ENCODE measurements around the gene KCNJ6. TPM values are rescaled to one million over a fixed set of nuclear protein-coding genes. Genes with fewer than 3 reads are reported as not detected.

Gene KCNJ6
- total RNA-seq, 1 donor from 2014 or later: 0.52 TPM

- Histone ChIP-seq H3K9ac (ENCODE audit: low read depth in 1 of 3, low read length in 3 of 3) (no peak overlapping the region), H3K4me3 (ENCODE audit: low read length in 3 of 3) (no peak overlapping the region), H3K9me3 (ENCODE audit: control insufficient read depth in 3 of 3, low read length in 3 of 3) (peaks cover 0 to 3% (median 2%) of the 10 kb centered on the region in 3 donors), H3K4me1 (ENCODE audit: control insufficient read depth in 3 of 3, insufficient read depth in 3 of 3, low read length in 3 of 3) (no peaks in the 10 kb centered on the region), H3K27ac (ENCODE audit: low read depth, low read length) (no peak overlapping the region), H3K36me3 (ENCODE audit: control insufficient read depth in 3 of 3, insufficient read depth in 3 of 3, low read length in 3 of 3) (no peaks in the 10 kb centered on the region), H3K27me3 (ENCODE audit: control insufficient read depth in 3 of 3, insufficient read depth in 3 of 3, low read length in 3 of 3) (no peaks in the 10 kb centered on the region)
Observed at GRCh38 chr21:37811711-37812110, 104.5 kb downstream of the KCNJ6 start.

GRCh38 chr21:37808261-37808660 lies 108.0 kb downstream of the KCNJ6 start:
- Histone ChIP-seq H3K36me3 (ENCODE audit: control insufficient read depth in 3 of 3, insufficient read depth in 3 of 3, low read length in 3 of 3) (no peaks in the 10 kb centered on the region), H3K9ac (ENCODE audit: low read depth in 1 of 3, low read length in 3 of 3) (no peak overlapping the region), H3K9me3 (ENCODE audit: control insufficient read depth in 3 of 3, low read length in 3 of 3) (peaks cover 0 to 3% (median 2%) of the 10 kb centered on the region in 3 donors), H3K27me3 (ENCODE audit: control insufficient read depth in 3 of 3, insufficient read depth in 3 of 3, low read length in 3 of 3) (no peaks in the 10 kb centered on the region), H3K27ac (ENCODE audit: low read depth, low read length) (no peak overlapping the region), H3K4me1 (ENCODE audit: control insufficient read depth in 3 of 3, insufficient read depth in 3 of 3, low read length in 3 of 3) (no peaks in the 10 kb centered on the region), H3K4me3 (ENCODE audit: low read length in 3 of 3) (no peak overlapping the region)

- Histone ChIP-seq H3K36me3 (ENCODE audit: control insufficient read depth in 3 of 3, insufficient read depth in 3 of 3, low read length in 3 of 3) (no peaks in the 10 kb centered on the region), H3K9me3 (ENCODE audit: control insufficient read depth in 3 of 3, low read length in 3 of 3) (peaks cover 0 to 2% (median 2%) of the 10 kb centered on the region in 3 donors), H3K4me3 (ENCODE audit: low read length in 3 of 3) (no peak overlapping the region), H3K9ac (ENCODE audit: low read depth in 1 of 3, low read length in 3 of 3) (no peak overlapping the region), H3K4me1 (ENCODE audit: control insufficient read depth in 3 of 3, insufficient read depth in 3 of 3, low read length in 3 of 3) (no peaks in the 10 kb centered on the region), H3K27ac (ENCODE audit: low read depth, low read length) (no peak overlapping the region), H3K27me3 (ENCODE audit: control insufficient read depth in 3 of 3, insufficient read depth in 3 of 3, low read length in 3 of 3) (peaks cover 0 to 4% (median 2%) of the 10 kb centered on the region in 3 donors)
Observed at GRCh38 chr21:37805266-37805665, 111.0 kb downstream of the KCNJ6 start.

GRCh38 chr21:37804001-37804400 lies 112.3 kb downstream of the KCNJ6 start:
- Histone ChIP-seq H3K27me3 (ENCODE audit: control insufficient read depth in 3 of 3, insufficient read depth in 3 of 3, low read length in 3 of 3) (peaks cover 0 to 4% (median 2%) of the 10 kb centered on the region in 3 donors), H3K4me1 (ENCODE audit: control insufficient read depth in 3 of 3, insufficient read depth in 3 of 3, low read length in 3 of 3) (no peaks in the 10 kb centered on the region), H3K36me3 (ENCODE audit: control insufficient read depth in 3 of 3, insufficient read depth in 3 of 3, low read length in 3 of 3) (no peaks in the 10 kb centered on the region), H3K4me3 (ENCODE audit: low read length in 3 of 3) (no peak overlapping the region), H3K9me3 (ENCODE audit: control insufficient read depth in 3 of 3, low read length in 3 of 3) (peaks cover 0 to 2% (median 2%) of the 10 kb centered on the region in 3 donors), H3K9ac (ENCODE audit: low read depth in 1 of 3, low read length in 3 of 3) (no peak overlapping the region), H3K27ac (ENCODE audit: low read depth, low read length) (no peak overlapping the region)

- no peaks in the 10 kb centered on the region for H3K36me3 ChIP-seq (ENCODE audit: control insufficient read depth in 3 of 3, insufficient read depth in 3 of 3, low read length in 3 of 3)
- H3K27ac ChIP-seq (ENCODE audit: low read depth, low read length): no peak overlapping the region
- H3K4me3 ChIP-seq (ENCODE audit: low read length in 3 of 3): no peak overlapping the region
- H3K4me1 ChIP-seq (ENCODE audit: control insufficient read depth in 3 of 3, insufficient read depth in 3 of 3, low read length in 3 of 3): no peaks in the 10 kb centered on the region
- peaks cover 0 to 4% (median 2%) of the 10 kb centered on the region in 3 donors for H3K27me3 ChIP-seq (ENCODE audit: control insufficient read depth in 3 of 3, insufficient read depth in 3 of 3, low read length in 3 of 3)
- no peak overlapping the region for H3K9ac ChIP-seq (ENCODE audit: low read depth in 1 of 3, low read length in 3 of 3)
- peaks cover 0 to 2% (median 2%) of the 10 kb centered on the region in 3 donors for H3K9me3 ChIP-seq (ENCODE audit: control insufficient read depth in 3 of 3, low read length in 3 of 3)
Observed at GRCh38 chr21:37803101-37803651, 113.1 kb downstream of the KCNJ6 start.

- Histone ChIP-seq H3K9me3 (ENCODE audit: control insufficient read depth in 3 of 3, low read length in 3 of 3) (peaks cover 0 to 2% (median 2%) of the 10 kb centered on the region in 3 donors), H3K9ac (ENCODE audit: low read depth in 1 of 3, low read length in 3 of 3) (no peak overlapping the region), H3K4me1 (ENCODE audit: control insufficient read depth in 3 of 3, insufficient read depth in 3 of 3, low read length in 3 of 3) (no peaks in the 10 kb centered on the region), H3K27me3 (ENCODE audit: control insufficient read depth in 3 of 3, insufficient read depth in 3 of 3, low read length in 3 of 3) (peaks cover 0 to 4% (median 2%) of the 10 kb centered on the region in 3 donors), H3K36me3 (ENCODE audit: control insufficient read depth in 3 of 3, insufficient read depth in 3 of 3, low read length in 3 of 3) (no peaks in the 10 kb centered on the region), H3K4me3 (ENCODE audit: low read length in 3 of 3) (no peak overlapping the region), H3K27ac (ENCODE audit: low read depth, low read length) (no peak overlapping the region)
Observed at GRCh38 chr21:37800456-37801061, 115.7 kb downstream of the KCNJ6 start.

GRCh38 chr21:37800057-37800455 lies 116.2 kb downstream of the KCNJ6 start:
- H3K4me1 ChIP-seq (ENCODE audit: control insufficient read depth in 3 of 3, insufficient read depth in 3 of 3, low read length in 3 of 3): no peaks in the 10 kb centered on the region
- H3K27ac ChIP-seq (ENCODE audit: low read depth, low read length): no peak overlapping the region
- H3K9ac ChIP-seq (ENCODE audit: low read depth in 1 of 3, low read length in 3 of 3): no peak overlapping the region
- no peaks in the 10 kb centered on the region for H3K36me3 ChIP-seq (ENCODE audit: control insufficient read depth in 3 of 3, insufficient read depth in 3 of 3, low read length in 3 of 3)
- H3K27me3 ChIP-seq (ENCODE audit: control insufficient read depth in 3 of 3, insufficient read depth in 3 of 3, low read length in 3 of 3): peaks cover 0 to 4% (median 2%) of the 10 kb centered on the region in 3 donors
- H3K9me3 ChIP-seq (ENCODE audit: control insufficient read depth in 3 of 3, low read length in 3 of 3): peaks cover 0 to 2% (median 2%) of the 10 kb centered on the region in 3 donors
- no peak overlapping the region for H3K4me3 ChIP-seq (ENCODE audit: low read length in 3 of 3)

- Histone ChIP-seq H3K9ac (ENCODE audit: low read depth in 1 of 3, low read length in 3 of 3) (no peak overlapping the region), H3K27me3 (ENCODE audit: control insufficient read depth in 3 of 3, insufficient read depth in 3 of 3, low read length in 3 of 3) (peaks cover 0 to 4% (median 2%) of the 10 kb centered on the region in 3 donors), H3K9me3 (ENCODE audit: control insufficient read depth in 3 of 3, low read length in 3 of 3) (peaks cover 0 to 2% (median 0%) of the 10 kb centered on the region in 3 donors), H3K4me1 (ENCODE audit: control insufficient read depth in 3 of 3, insufficient read depth in 3 of 3, low read length in 3 of 3) (no peaks in the 10 kb centered on the region), H3K4me3 (ENCODE audit: low read length in 3 of 3) (no peak overlapping the region), H3K36me3 (ENCODE audit: control insufficient read depth in 3 of 3, insufficient read depth in 3 of 3, low read length in 3 of 3) (no peaks in the 10 kb centered on the region), H3K27ac (ENCODE audit: low read depth, low read length) (no peak overlapping the region)
Observed at GRCh38 chr21:37799211-37800056, 116.8 kb downstream of the KCNJ6 start.

GRCh38 chr21:37797403-37797802 lies 118.9 kb downstream of the KCNJ6 start:
- Histone ChIP-seq H3K4me3 (ENCODE audit: low read length in 3 of 3) (no peak overlapping the region), H3K27me3 (ENCODE audit: control insufficient read depth in 3 of 3, insufficient read depth in 3 of 3, low read length in 3 of 3) (peaks cover 0 to 5% (median 0%) of the 10 kb centered on the region in 3 donors), H3K9me3 (ENCODE audit: control insufficient read depth in 3 of 3, low read length in 3 of 3) (no peaks in the 10 kb centered on the region), H3K27ac (ENCODE audit: low read depth, low read length) (no peak overlapping the region), H3K4me1 (ENCODE audit: control insufficient read depth in 3 of 3, insufficient read depth in 3 of 3, low read length in 3 of 3) (no peaks in the 10 kb centered on the region), H3K9ac (ENCODE audit: low read depth in 1 of 3, low read length in 3 of 3) (no peak overlapping the region), H3K36me3 (ENCODE audit: control insufficient read depth in 3 of 3, insufficient read depth in 3 of 3, low read length in 3 of 3) (no peaks in the 10 kb centered on the region)

- Histone ChIP-seq H3K4me1 (ENCODE audit: control insufficient read depth in 3 of 3, insufficient read depth in 3 of 3, low read length in 3 of 3) (no peaks in the 10 kb centered on the region), H3K36me3 (ENCODE audit: control insufficient read depth in 3 of 3, insufficient read depth in 3 of 3, low read length in 3 of 3) (no peaks in the 10 kb centered on the region), H3K27ac (ENCODE audit: low read depth, low read length) (no peak overlapping the region), H3K4me3 (ENCODE audit: low read length in 3 of 3) (no peak overlapping the region), H3K27me3 (ENCODE audit: control insufficient read depth in 3 of 3, insufficient read depth in 3 of 3, low read length in 3 of 3) (peaks cover 0 to 2% (median 0%) of the 10 kb centered on the region in 3 donors), H3K9me3 (ENCODE audit: control insufficient read depth in 3 of 3, low read length in 3 of 3) (no peaks in the 10 kb centered on the region), H3K9ac (ENCODE audit: low read depth in 1 of 3, low read length in 3 of 3) (no peak overlapping the region)
Observed at GRCh38 chr21:37796011-37796410, 120.2 kb downstream of the KCNJ6 start.

All from skeletal muscle tissue (tissue), 4 donors.